LNCaP clone FGC (cell line): ENCODE results near the gene TNN.
"Not testable (repeated sequence)": the region's sequence is repeated elsewhere in the genome, so short reads cannot be mapped to it uniquely, and the experiment has no call there.

ENCODE experiments used
- DNase-seq: peaks from one replicate; pipeline ENCODE4 v3.0.0-alpha.2; 2011; ENCODE audit warnings: low read depth
- H3K4me3 ChIP-seq: 2 replicates; pipeline ENCODE4 v1.5.1; 2011; ENCODE audit warnings: mild to moderate bottlenecking, low read depth, low read length, control low read depth
- CTCF ChIP-seq: IDR thresholded peaks from 2 replicates; pipeline ENCODE4 v1.5.1; 2012; ENCODE audit warnings: mild to moderate bottlenecking; ENCODE audit not compliant: control insufficient read depth, insufficient read depth; ENCODE audit errors: extremely low read depth

Gene TNN

GRCh38 chr1:175035865-175036264 lies 31.8 kb upstream of the TNN start:
- DNase-seq = no peak
- no peak for TF ChIP-seq CTCF
- no peak overlapping the region for H3K4me3 ChIP-seq

GRCh38 chr1:175036476-175036875 lies 31.2 kb upstream of the TNN start:
- H3K4me3 ChIP-seq = no peak overlapping the region
- no peak for TF ChIP-seq CTCF
- no peak for DNase-seq

GRCh38 chr1:175037416-175037815 lies 30.2 kb upstream of the TNN start:
- no peak overlapping the region for H3K4me3 ChIP-seq
- no peak for TF ChIP-seq CTCF
- no peak for DNase-seq

GRCh38 chr1:175040324-175040879 lies 27.2 kb upstream of the TNN start:
- no peak overlapping the region for H3K4me3 ChIP-seq
- TF ChIP-seq CTCF = no peak
- no peak for DNase-seq

- DNase-seq = no peak
- no peak overlapping the region for H3K4me3 ChIP-seq
- no peak for TF ChIP-seq CTCF
These were observed 25.0 kb upstream of the TNN start for GRCh38 chr1:175042650-175043049.

- no peak for TF ChIP-seq CTCF
- no peak overlapping the region for H3K4me3 ChIP-seq
- DNase-seq = no peak
These were observed 23.8 kb upstream of the TNN start for GRCh38 chr1:175043824-175044223.

- not testable (repeated sequence) for DNase-seq, H3K4me3 ChIP-seq
These were observed 23.0 kb upstream of the TNN start for GRCh38 chr1:175044591-175044990.

- H3K4me3 ChIP-seq = no peak overlapping the region
- no peak for TF ChIP-seq CTCF
- DNase-seq = no peak
These were observed 22.5 kb upstream of the TNN start for GRCh38 chr1:175045097-175045496.
